GM18499 (cell line): ENCODE results near the gene EPSTI1.

Experiments
- ATAC-seq: cut with Tn5 transposase; IDR thresholded peaks from one replicate; pipeline ENCODE4 v1.9.1; 2021; ENCODE audit warnings: moderate number of reproducible peaks; ENCODE audit not compliant: insufficient read depth, unreplicated experiment

EPSTI1 gene

GRCh38 chr13:42977219-42977659, 14.8 kb downstream of the EPSTI1 start:
- peak; percentile 55 for ATAC-seq

GRCh38 chr13:42976066-42976465, 16.0 kb downstream of the EPSTI1 start:
- no peak for ATAC-seq

- ATAC-seq = no peak
Observed at GRCh38 chr13:42973581-42973980, 18.5 kb downstream of the EPSTI1 start.

- no peak for ATAC-seq
Observed at GRCh38 chr13:42971691-42972347, 20.2 kb downstream of the EPSTI1 start.

GRCh38 chr13:42970824-42971690, 21.0 kb downstream of the EPSTI1 start:
- ATAC-seq = no peak

GRCh38 chr13:42969565-42970172, 22.4 kb downstream of the EPSTI1 start:
- no peak for ATAC-seq

GRCh38 chr13:42968906-42969305, 23.1 kb downstream of the EPSTI1 start:
- ATAC-seq = no peak

GRCh38 chr13:42967660-42968059, 24.4 kb downstream of the EPSTI1 start:
- ATAC-seq = no peak

GRCh38 chr13:42965281-42965680, 26.8 kb downstream of the EPSTI1 start:
- ATAC-seq = no peak

- ATAC-seq = no peak
Observed at GRCh38 chr13:42964761-42965161, 27.3 kb downstream of the EPSTI1 start.

- ATAC-seq = no peak
Observed at GRCh38 chr13:42959615-42960014, 32.4 kb downstream of the EPSTI1 start.

- no peak for ATAC-seq
Observed at GRCh38 chr13:42957881-42958280, 34.2 kb downstream of the EPSTI1 start.

- ATAC-seq = no peak
Observed at GRCh38 chr13:42950181-42950580, 41.9 kb downstream of the EPSTI1 start.

GRCh38 chr13:42947925-42948324, 44.1 kb downstream of the EPSTI1 start:
- no peak for ATAC-seq

- ATAC-seq = no peak
Observed at GRCh38 chr13:42946927-42947326, 45.1 kb downstream of the EPSTI1 start.

- no peak for ATAC-seq
Observed at GRCh38 chr13:42929886-42930535, 62.0 kb downstream of the EPSTI1 start.

- no peak for ATAC-seq
Observed at GRCh38 chr13:42926555-42926954, 65.5 kb downstream of the EPSTI1 start.

GRCh38 chr13:42926043-42926442, 66.0 kb downstream of the EPSTI1 start:
- no peak for ATAC-seq

GRCh38 chr13:42925626-42926025, 66.4 kb downstream of the EPSTI1 start:
- no peak for ATAC-seq

- ATAC-seq = no peak
Observed at GRCh38 chr13:42924344-42924743, 67.7 kb downstream of the EPSTI1 start.

- ATAC-seq = no peak
Observed at GRCh38 chr13:42907745-42908144, 84.3 kb downstream of the EPSTI1 start.
